ENCODE results near the gene QRICH2. TPM values are rescaled to one million over a fixed set of nuclear protein-coding genes. Genes with fewer than 3 reads are reported as not detected.

Gene QRICH2
- total and polyA plus RNA-seq, 9 of the 15 experiments (the other 6 are each of a cell fraction or from before 2014, with no cell fraction given): 0.03 to 1.6 (median 0.81) TPM

GRCh38 chr17:76246080-76247066, 61.7 kb downstream of the QRICH2 start (continued):
- TF ChIP-seq MGA (IDR thresholded peaks at IDR 0.05) (peak; percentile 66), CBFA2T3 (IDR thresholded peaks at IDR 0.05) (0 out of 2 replicates have a peak, but pooled peaks have one; percentile 21), POLR2G (IDR thresholded peaks at IDR 0.05; ENCODE audit: low read depth, low read length) (no peak), EP400 (IDR thresholded peaks at IDR 0.05) (peak; percentile 86), KLF16 (IDR thresholded peaks at IDR 0.05) (no peak), HNRNPH1 (optimal IDR thresholded peaks at IDR 0.05; ENCODE audit: low read depth, low read length) (no peak), THAP7 (CRISPR knock-in tag; IDR thresholded peaks at IDR 0.05) (no peak), MNT (conservative IDR thresholded peaks at IDR 0.05) (peak; percentile 65 to 84), MLLT1 (IDR thresholded peaks at IDR 0.05) (0 out of 4 replicates have a peak, but pooled peaks of 1 of the 2 experiments have one; percentile 18), MEIS2 (IDR thresholded peaks at IDR 0.05; ENCODE audit: partially characterized antibody) (peak; percentile 44)

Measured in K562 (cell line).